HepG2 (cell line): ENCODE results near the gene ABCD2. TPM values are rescaled to one million over a fixed set of nuclear protein-coding genes. Genes with fewer than 3 reads are reported as not detected.

Source experiments
- ATAC-seq: fragments of 200-7000 bp; cut with Tn5 transposase; 3 replicates; pipeline ENCODE4 v1.9.1; 2020; ENCODE audit warnings: mild to moderate bottlenecking, moderate library complexity
- BruUV-seq: library from RNA; stranded (reverse); fragments of 400-500 nt; replicated peaks from 2 replicates; lab custom pipeline; 2021; lab: Mats Ljungman, UMichigan
- CTCF ChIA-PET: fragments of 300-600 bp; formaldehyde crosslinking; extraction: SDS; loops from one replicate; lab custom pipeline; 2021; ENCODE audit warnings: low total read pairs, inconsistent platforms, low intra/inter-chr PET ratio; lab: Yijun Ruan, JAX
- POLR2A ChIA-PET: fragments of 350-600 bp; sonication (Branson Sonifier 250); formaldehyde crosslinking; loops from one replicate; lab custom pipeline; 2020; ENCODE audit warnings: antibody characterized with exemption, inconsistent platforms; lab: Yijun Ruan, JAX
- DNase-seq: peaks from one replicate; pipeline ENCODE4 v3.0.0-alpha.2; 2015; ENCODE audit warnings: low spot score
- FAIRE-seq: peaks from 3 replicates; lab custom pipeline; 2011; peaks lifted over from hg19 to GRCh38; lab: Jason Lieb, UNC
- H2AFZ ChIP-seq: one replicate; pipeline ENCODE4 v1.6.1; 2011; ENCODE audit warnings: low read length, inconsistent platforms
- H3K27ac ChIP-seq: fragments of 300-600 bp; 3 replicates; pipeline ENCODE4 v1.8.0; 2011; ENCODE audit warnings: mixed run types, mild to moderate bottlenecking, mixed read lengths, low read length, inconsistent platforms; ENCODE audit not compliant: insufficient read depth; ENCODE audit errors: extremely low read length
- H3K27me3 ChIP-seq, 2 experiments: fragments of 200-600 bp in 1 of 2; 2 replicates in 1 of 2; 3 replicates in 1 of 2; pipeline versions ENCODE4 v1.6.0 to v1.8.0; 2011; ENCODE audit warnings: low read length in 2 of 2, mild to moderate bottlenecking in 2 of 2, moderate library complexity in 2 of 2, inconsistent platforms in 1 of 2; ENCODE audit not compliant: insufficient read depth in 2 of 2, control insufficient read depth in 1 of 2
- H3K36me3 ChIP-seq, 2 experiments: fragments of 200-600 bp in 1 of 2; replicated peaks in 1 of 2; 2 replicates in 1 of 2; 3 replicates in 1 of 2; pipeline versions ENCODE4 v1.5.1 to v1.8.0; 2011; ENCODE audit warnings: low read length in 2 of 2, inconsistent platforms in 1 of 2; ENCODE audit not compliant: insufficient read depth in 2 of 2, control insufficient read depth in 1 of 2
- H3K4me1 ChIP-seq: 2 replicates; pipeline ENCODE4 v1.5.1; 2012; ENCODE audit warnings: low read length, inconsistent platforms; ENCODE audit not compliant: insufficient read depth
- H3K4me2 ChIP-seq: 2 replicates; pipeline ENCODE4 v1.6.0; 2011; ENCODE audit warnings: low read depth, low read length, inconsistent platforms
- H3K4me3 ChIP-seq, 3 experiments: fragments of 200-600 bp in 1 of 3; sonication (generic), shearing (Covaris generic) in 1 of 3; replicated peaks in 1 of 3; 2 replicates each; pipeline ENCODE4 v1.5.1; 2011 to 2016; ENCODE audit warnings: low read length in 3 of 3, inconsistent platforms in 2 of 3, low read depth in 2 of 3, mild to moderate bottlenecking in 2 of 3, control low read depth in 1 of 3, mixed read lengths in 1 of 3; ENCODE audit not compliant: insufficient read depth in 1 of 3
- H3K79me2 ChIP-seq: one replicate; pipeline ENCODE4 v1.6.1; 2011; ENCODE audit warnings: low read length, inconsistent platforms; ENCODE audit not compliant: insufficient read depth
- H3K9ac ChIP-seq: 2 replicates; pipeline ENCODE4 v1.6.0; 2011; ENCODE audit warnings: mild to moderate bottlenecking, low read depth, low read length, inconsistent platforms; ENCODE audit not compliant: insufficient read depth
- H3K9me3 ChIP-seq: 2 replicates; pipeline ENCODE4 v1.5.1; 2012; ENCODE audit warnings: mild to moderate bottlenecking, low read length
- H4K20me1 ChIP-seq: 2 replicates; pipeline ENCODE4 v1.6.0; 2011; ENCODE audit warnings: inconsistent platforms, mild to moderate bottlenecking, low read length, moderate library complexity; ENCODE audit not compliant: insufficient read depth
- LBX2 ChIP-seq: sonication (generic); formaldehyde crosslinking; IDR thresholded peaks from 2 replicates; pipeline ENCODE4 v1.5.0; 2020; ENCODE audit warnings: missing genetic modification reagents, mild to moderate bottlenecking, borderline replicate concordance
- MAF1 ChIP-seq: sonication (generic); formaldehyde crosslinking; IDR thresholded peaks from 2 replicates; pipeline ENCODE4 v1.5.0; 2020; ENCODE audit warnings: missing genetic modification reagents, borderline replicate concordance
- NR2F6 ChIP-seq, 2 experiments: IDR thresholded peaks; 2 replicates each; pipeline ENCODE4 v1.6.1; 2016; ENCODE audit warnings: antibody characterized with exemption in 1 of 2, mild to moderate bottlenecking in 1 of 2
- RBFOX2 ChIP-seq: fragments of 200-400 bp; formaldehyde crosslinking; IDR thresholded peaks from 2 replicates; pipeline ENCODE4 v1.6.1; 2017; ENCODE audit warnings: low read depth, mild to moderate bottlenecking, low read length
- SNAPC2 ChIP-seq: sonication (generic); formaldehyde crosslinking; IDR thresholded peaks from 2 replicates; pipeline ENCODE4 v1.8.1; 2022; ENCODE audit warnings: mild to moderate bottlenecking, missing genetic modification reagents
- SUZ12 ChIP-seq: fragments of 150-350 bp; IDR thresholded peaks from 2 replicates; pipeline ENCODE4 v1.6.1; 2014; ENCODE audit warnings: low read depth, low read length
- ZNF253 ChIP-seq: sonication (generic); formaldehyde crosslinking; IDR thresholded peaks from 2 replicates; pipeline ENCODE4 v1.8.0; 2022; ENCODE audit warnings: mild to moderate bottlenecking, missing genetic modification reagents, borderline replicate concordance
- ZNF496 ChIP-seq: sonication (generic); formaldehyde crosslinking; IDR thresholded peaks from 2 replicates; pipeline ENCODE4 v1.8.1; 2023; ENCODE audit warnings: mild to moderate bottlenecking, moderate library complexity, missing genetic modification reagents; ENCODE audit not compliant: insufficient replicate concordance
- ZNF710 ChIP-seq: sonication (generic); formaldehyde crosslinking; IDR thresholded peaks from 2 replicates; pipeline ENCODE4 v1.5.0; 2020; ENCODE audit warnings: mild to moderate bottlenecking, missing genetic modification reagents, borderline replicate concordance
- WGBS: methylation state at CpG from one replicate; pipeline ENCODE4 v1.1.6; 2017; ENCODE audit warnings: low lambda C conversion rate; 5-methylcytosine and 5-hydroxymethylcytosine counted together
- in situ Hi-C: cut with HindIII; loops from 2 replicates; pipeline ENCODE4 v1.10.0; 2017; ENCODE audit warnings: low pct_unique_long_range_greater_than_20kb; ENCODE audit not compliant: extremely low pct_ligation_motif_present
- intact Hi-C: fragments of 100-400 bp; cut with micrococcal nuclease; formaldehyde crosslinking; loops from one replicate; pipeline ENCODE4 v1.10.0; 2022; ENCODE audit not compliant: unreplicated experiment
- polyA plus RNA-seq, 8 experiments: library from polyadenylated mRNA; depleted of rRNA in 3 of 8; stranded (reverse) in 7 of 8; unstranded in 1 of 8; fragments of >200 nt; fragmentation: Illumina TruSeq in 4 of 8; extraction: Trizol in 4 of 8; gene quantifications; 2 replicates each; pipeline versions ENCODE4 v1.2.1 to v1.2.3, GENCODE V29; 2011 to 2016; ENCODE audit warnings: low read depth in 4 of 8, missing spikeins in 1 of 8, mixed read lengths in 1 of 8; ENCODE audit not compliant: insufficient read depth in 1 of 8
- total RNA-seq, 5 experiments: library from RNA; depleted of rRNA; stranded (reverse); fragments of >200 nt; fragmentation: Illumina TruSeq; extraction: Trizol; gene quantifications; 2 replicates each; pipeline ENCODE4 v1.2.3, GENCODE V29; 2016; ENCODE audit warnings: low read depth in 1 of 5

Gene ABCD2
- total and polyA plus RNA-seq, 2 of the 13 experiments (the other 11 are each of a cell fraction or from before 2014, with no cell fraction given) = not detected

GRCh38 chr12:39533951-39534350 lies 85.7 kb downstream of the ABCD2 start:
- POLR2A ChIA-PET = no interaction called here
- H3K27me3 ChIP-seq = no peaks in the 10 kb centered on the region

GRCh38 chr12:39532448-39532847 lies 87.2 kb downstream of the ABCD2 start:
- Histone ChIP-seq H3K9ac (no peak overlapping the region), H3K9me3 (no peaks in the 10 kb centered on the region), H3K36me3 (no peaks in the 10 kb centered on the region), H3K27me3 (no peaks in the 10 kb centered on the region), H3K4me1 (no peaks in the 10 kb centered on the region), H2AFZ (no peak overlapping the region), H3K79me2 (no peaks in the 10 kb centered on the region), H3K4me3 (no peak overlapping the region), H3K27ac (no peak overlapping the region), H3K4me2 (no peak overlapping the region), H4K20me1 (no peaks in the 10 kb centered on the region)
- WGBS = 25% methylated on average over 4 of the region's 4 CpGs
- intact Hi-C loops (no loop called here), in situ Hi-C loops (no loop called here)
- TF ChIP-seq LBX2 (no peak), NR2F6 (IDR thresholded peaks at IDR 0.05) (no peak), NR2F6 (CRISPR knock-in tag; IDR thresholded peaks at IDR 0.05) (no peak)
- FAIRE-seq (no peak), ATAC-seq (no peak), DNase-seq (no peak)
- ChIA-PET POLR2A (no interaction called here), CTCF (no interaction called here)
- no TSS peak for BruUV-seq

More at GRCh38 chr12:39533951-39534350, 85.7 kb downstream of the ABCD2 start:
- H3K79me2 ChIP-seq = no peaks in the 10 kb centered on the region
- H3K36me3 ChIP-seq = no peaks in the 10 kb centered on the region
- CTCF ChIA-PET = no interaction called here
- no TSS peak for BruUV-seq
- H3K9ac ChIP-seq = no peak overlapping the region
- H3K4me1 ChIP-seq = no peaks in the 10 kb centered on the region
- no peaks in the 10 kb centered on the region for H4K20me1 ChIP-seq
- H2AFZ ChIP-seq = no peak overlapping the region
- in situ Hi-C loops (no loop called here), intact Hi-C loops (no loop called here)
- no peak overlapping the region for H3K4me2 ChIP-seq
- H3K9me3 ChIP-seq = no peaks in the 10 kb centered on the region
- H3K27ac ChIP-seq = no peak overlapping the region
- no peak overlapping the region for H3K4me3 ChIP-seq
- no peak for FAIRE-seq
- no peak for TF ChIP-seq ZNF496 (CRISPR knock-in tag)
- no peak for TF ChIP-seq RBFOX2
- no peak for TF ChIP-seq ZNF710
- no peak for TF ChIP-seq ZNF253 (CRISPR knock-in tag)
- TF ChIP-seq MAF1 = no peak
- no peak for TF ChIP-seq SNAPC2 (CRISPR knock-in tag)
- no peak for TF ChIP-seq SUZ12
- no peak for DNase-seq
- ATAC-seq = no peak
